ENCODE measurements around the gene HRH2.
"Not testable (repeated sequence)": the region's sequence is repeated elsewhere in the genome, so short reads cannot be mapped to it uniquely, and the experiment has no call there.

HRH2 gene

GRCh38 chr5:175750511-175750931 is 92.7 kb downstream of the HRH2 start:
- no peak overlapping the region for H3K4me3 ChIP-seq (ENCODE audit: low read depth, low read length)
- TF ChIP-seq, protein P1, sequence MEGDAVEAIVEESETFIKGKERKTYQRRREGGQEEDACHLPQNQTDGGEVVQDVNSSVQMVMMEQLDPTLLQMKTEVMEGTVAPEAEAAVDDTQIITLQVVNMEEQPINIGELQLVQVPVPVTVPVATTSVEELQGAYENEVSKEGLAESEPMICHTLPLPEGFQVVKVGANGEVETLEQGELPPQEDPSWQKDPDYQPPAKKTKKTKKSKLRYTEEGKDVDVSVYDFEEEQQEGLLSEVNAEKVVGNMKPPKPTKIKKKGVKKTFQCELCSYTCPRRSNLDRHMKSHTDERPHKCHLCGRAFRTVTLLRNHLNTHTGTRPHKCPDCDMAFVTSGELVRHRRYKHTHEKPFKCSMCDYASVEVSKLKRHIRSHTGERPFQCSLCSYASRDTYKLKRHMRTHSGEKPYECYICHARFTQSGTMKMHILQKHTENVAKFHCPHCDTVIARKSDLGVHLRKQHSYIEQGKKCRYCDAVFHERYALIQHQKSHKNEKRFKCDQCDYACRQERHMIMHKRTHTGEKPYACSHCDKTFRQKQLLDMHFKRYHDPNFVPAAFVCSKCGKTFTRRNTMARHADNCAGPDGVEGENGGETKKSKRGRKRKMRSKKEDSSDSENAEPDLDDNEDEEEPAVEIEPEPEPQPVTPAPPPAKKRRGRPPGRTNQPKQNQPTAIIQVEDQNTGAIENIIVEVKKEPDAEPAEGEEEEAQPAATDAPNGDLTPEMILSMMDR (IDR thresholded peaks at IDR 0.05; ENCODE audit: low read depth, low read length): no peak

GRCh38 chr5:175751369-175751768 is 93.5 kb downstream of the HRH2 start:
- no peak overlapping the region for H3K4me3 ChIP-seq (ENCODE audit: low read depth, low read length)
- TF ChIP-seq, protein P1 (IDR thresholded peaks at IDR 0.05; ENCODE audit: low read depth, low read length): no peak

DNA sequence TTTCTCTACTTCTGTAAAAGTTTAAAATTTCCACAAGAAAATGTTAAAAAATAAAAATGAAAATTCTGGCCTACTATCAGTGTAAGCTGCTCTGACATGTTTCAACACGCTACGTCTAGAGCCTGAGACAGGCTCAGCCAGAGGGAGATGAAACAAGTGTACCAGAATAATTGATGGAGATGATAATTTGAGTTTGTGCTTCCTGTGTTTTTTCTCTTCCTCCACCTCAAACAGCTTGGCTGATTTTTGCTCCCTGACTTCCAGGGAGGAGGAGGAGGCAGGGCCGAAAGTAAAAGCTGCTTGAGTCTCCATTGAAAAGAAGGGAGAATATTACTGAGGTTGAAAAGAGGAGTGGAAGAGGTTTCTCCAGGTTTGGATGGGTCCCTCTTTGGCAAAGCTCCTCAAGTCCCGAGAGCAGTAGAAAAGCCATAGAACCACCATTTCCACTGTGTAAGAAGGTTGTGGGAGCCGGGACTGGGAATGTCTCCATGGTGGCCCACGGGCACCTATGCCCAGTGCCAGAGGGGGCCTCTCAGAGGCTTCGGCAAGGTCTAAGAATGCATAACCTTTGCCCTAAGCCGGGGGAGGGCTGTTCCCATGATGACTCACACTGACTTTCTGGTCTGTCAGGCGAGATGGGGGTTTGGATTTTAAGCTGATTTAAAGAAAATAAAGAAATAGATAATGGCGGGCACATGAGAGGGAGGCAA is 95.1 kb downstream of the HRH2 start:
- TF ChIP-seq, protein P1 (IDR thresholded peaks at IDR 0.05; ENCODE audit: low read depth, low read length): no peak

DNA sequence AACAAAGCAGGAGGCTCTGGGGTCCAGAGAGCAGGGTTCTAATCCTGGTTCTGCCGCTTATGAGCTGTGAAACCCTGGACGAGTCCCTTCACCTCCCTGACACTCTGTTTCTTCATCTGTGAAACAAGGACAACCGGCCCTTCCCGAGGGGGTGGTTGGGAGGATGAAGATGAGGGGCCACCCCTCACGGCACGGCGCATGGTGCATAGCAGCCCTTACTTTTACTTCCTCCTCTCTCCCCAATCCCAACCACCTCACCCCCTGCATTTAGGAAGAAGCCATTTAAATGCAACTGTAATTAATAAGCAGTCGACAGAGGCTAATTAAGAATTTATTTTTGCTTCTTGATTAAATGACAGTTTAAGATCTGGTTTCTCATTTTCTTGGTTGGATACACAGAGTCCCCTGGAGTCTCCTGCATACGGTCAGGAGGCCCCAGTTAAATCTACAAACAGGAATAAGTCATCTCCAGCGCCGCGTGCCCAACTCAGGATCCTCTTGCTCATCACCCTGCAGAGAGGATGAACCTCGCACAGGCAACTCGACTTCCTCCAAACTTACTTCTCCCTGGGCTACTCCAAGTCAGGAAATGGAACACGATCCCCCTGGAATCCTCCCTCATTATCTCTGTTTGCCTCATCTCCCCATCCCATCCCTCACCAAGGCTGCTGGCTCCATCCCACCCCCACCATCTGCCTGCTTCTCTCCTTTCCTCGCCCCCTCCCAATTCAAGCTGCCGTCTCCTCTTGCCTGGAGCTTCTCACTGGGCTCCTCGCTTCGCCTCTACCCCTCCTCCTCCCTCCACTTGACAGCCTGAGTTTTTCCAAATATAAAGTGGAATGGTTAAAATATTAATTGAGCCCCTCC is 95.9 kb downstream of the HRH2 start:
- TF ChIP-seq, protein P1 (IDR thresholded peaks at IDR 0.05; ENCODE audit: low read depth, low read length): no peak
- no peak overlapping the region for H3K4me3 ChIP-seq (ENCODE audit: low read depth, low read length)

More for the DNA sequence above, 95.1 kb downstream of the HRH2 start:
- no peak overlapping the region for H3K4me3 ChIP-seq (ENCODE audit: low read depth, low read length)

DNA sequence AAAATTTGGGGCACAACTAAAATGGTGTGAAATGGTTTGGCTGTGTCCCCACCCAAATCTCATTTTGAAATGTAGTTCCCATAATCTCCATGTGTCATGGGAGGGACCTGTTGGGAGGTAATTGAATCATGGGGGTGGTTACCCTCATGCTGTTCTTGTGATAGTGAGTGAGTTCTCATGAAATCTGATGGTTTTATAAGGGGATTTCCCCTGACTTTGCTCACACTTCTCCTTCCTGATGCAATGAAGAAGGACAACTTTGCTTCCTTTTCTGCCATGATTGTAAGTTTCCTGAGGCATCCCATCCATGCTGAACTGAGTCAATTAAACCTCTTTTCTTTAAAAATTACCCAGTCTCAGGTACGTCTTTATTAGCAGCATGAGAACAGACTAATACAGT is 102.1 kb downstream of the HRH2 start:
- H3K4me3 ChIP-seq (ENCODE audit: low read depth, low read length): not testable (repeated sequence)

Measured in WI38 (cell line).